C4-2B (cell line): ENCODE measurements around the gene ELFN2.

Experiments
- H3K27ac ChIP-seq: fragments of 450-650 bp; 2 replicates; pipeline ENCODE4 v1.5.1; 2017
- CTCF ChIP-seq: fragments of 450-650 bp; conservative IDR thresholded peaks from 2 replicates; pipeline ENCODE4 v1.5.1; 2017; ENCODE audit warnings: mild to moderate bottlenecking
- ZFX ChIP-seq: fragments of 450-650 bp; IDR thresholded peaks from 2 replicates; pipeline ENCODE4 v1.6.1; 2017

Gene ELFN2

GRCh38 chr22:37417677-37418348 is 9.5 kb downstream of the ELFN2 start:
- TF ChIP-seq ZFX = no peak

GRCh38 chr22:37417264-37417663 is 10.0 kb downstream of the ELFN2 start:
- no peak overlapping the region for H3K27ac ChIP-seq
- TF ChIP-seq CTCF (no peak), ZFX (no peak)

More at GRCh38 chr22:37417677-37418348, 9.5 kb downstream of the ELFN2 start:
- no peak overlapping the region for H3K27ac ChIP-seq

- H3K27ac ChIP-seq = no peak overlapping the region
- no peak for TF ChIP-seq CTCF
- no peak for TF ChIP-seq ZFX
Measured at GRCh38 chr22:37416827-37417226, 10.5 kb downstream of the ELFN2 start.

GRCh38 chr22:37416389-37416788 is 10.9 kb downstream of the ELFN2 start:
- H3K27ac ChIP-seq = no peak overlapping the region
- no peak for TF ChIP-seq ZFX
- no peak for TF ChIP-seq CTCF

GRCh38 chr22:37415210-37415609 is 12.1 kb downstream of the ELFN2 start:
- no peak for TF ChIP-seq ZFX
- TF ChIP-seq CTCF = no peak
- H3K27ac ChIP-seq = no peak overlapping the region

GRCh38 chr22:37414288-37414687 is 13.0 kb downstream of the ELFN2 start:
- TF ChIP-seq ZFX = no peak

GRCh38 chr22:37413546-37413945 is 13.7 kb downstream of the ELFN2 start:
- no peak overlapping the region for H3K27ac ChIP-seq
- TF ChIP-seq CTCF = no peak
- no peak for TF ChIP-seq ZFX

More at GRCh38 chr22:37414288-37414687, 13.0 kb downstream of the ELFN2 start:
- H3K27ac ChIP-seq = no peak overlapping the region

- H3K27ac ChIP-seq = no peak overlapping the region
- no peak for TF ChIP-seq ZFX
- no peak for TF ChIP-seq CTCF
Measured at GRCh38 chr22:37412495-37413250, 14.6 kb downstream of the ELFN2 start.
